ENCODE results near the gene MARK3.

The MARK3 gene

GRCh38 chr14:103540821-103541708 is 155.8 kb downstream of the MARK3 start:
- DNase-seq: no peak

DNA sequence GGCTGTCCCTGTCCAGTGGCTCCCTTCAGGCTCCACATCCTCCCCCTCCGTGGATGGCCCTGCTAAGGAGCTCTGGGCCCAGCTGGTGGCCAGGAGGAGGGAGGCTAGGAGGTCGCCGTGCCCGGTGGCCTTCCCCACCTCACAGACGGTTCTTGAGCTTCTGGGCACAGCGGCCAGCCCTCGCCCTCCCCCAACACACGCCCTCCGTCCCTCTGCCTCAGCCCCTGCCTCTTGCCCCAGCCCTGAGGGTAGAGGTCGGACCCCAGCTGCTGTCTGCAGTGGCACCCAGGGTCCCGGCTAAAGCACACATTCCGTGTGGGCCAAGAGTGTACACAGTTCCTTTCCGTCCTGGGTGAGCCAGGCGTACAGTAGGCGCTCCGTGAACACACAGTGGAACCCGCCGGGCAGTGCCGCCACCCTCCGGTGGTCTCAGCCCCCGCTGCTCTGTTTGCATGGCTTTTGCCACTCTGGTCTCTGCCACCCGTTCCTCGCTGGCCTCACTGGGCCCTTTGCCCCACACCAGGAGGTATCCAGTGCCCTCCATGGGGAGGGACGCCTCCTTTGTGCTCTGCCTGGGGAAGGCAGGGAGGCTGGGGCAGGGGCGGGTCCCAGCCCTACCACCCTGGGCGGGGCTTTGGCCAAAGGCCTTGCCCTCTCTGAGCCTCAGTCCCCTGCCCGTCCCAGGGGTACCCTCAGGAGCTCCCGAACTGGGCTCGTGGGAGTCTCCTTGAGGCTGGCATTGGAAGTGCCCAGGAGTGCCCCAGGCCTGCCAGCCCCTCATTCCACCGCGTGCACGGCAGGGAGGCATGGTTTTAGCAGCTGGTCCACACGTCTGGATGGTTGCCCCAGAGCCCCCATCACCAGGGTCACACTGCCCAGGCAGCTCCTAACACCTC is 156.7 kb downstream of the MARK3 start:
- DNase-seq: no peak

GRCh38 chr14:103542605-103543088 is 157.4 kb downstream of the MARK3 start:
- no peak for DNase-seq

- no peak for DNase-seq
Measured at GRCh38 chr14:103543140-103543539, 157.9 kb downstream of the MARK3 start.

DNA sequence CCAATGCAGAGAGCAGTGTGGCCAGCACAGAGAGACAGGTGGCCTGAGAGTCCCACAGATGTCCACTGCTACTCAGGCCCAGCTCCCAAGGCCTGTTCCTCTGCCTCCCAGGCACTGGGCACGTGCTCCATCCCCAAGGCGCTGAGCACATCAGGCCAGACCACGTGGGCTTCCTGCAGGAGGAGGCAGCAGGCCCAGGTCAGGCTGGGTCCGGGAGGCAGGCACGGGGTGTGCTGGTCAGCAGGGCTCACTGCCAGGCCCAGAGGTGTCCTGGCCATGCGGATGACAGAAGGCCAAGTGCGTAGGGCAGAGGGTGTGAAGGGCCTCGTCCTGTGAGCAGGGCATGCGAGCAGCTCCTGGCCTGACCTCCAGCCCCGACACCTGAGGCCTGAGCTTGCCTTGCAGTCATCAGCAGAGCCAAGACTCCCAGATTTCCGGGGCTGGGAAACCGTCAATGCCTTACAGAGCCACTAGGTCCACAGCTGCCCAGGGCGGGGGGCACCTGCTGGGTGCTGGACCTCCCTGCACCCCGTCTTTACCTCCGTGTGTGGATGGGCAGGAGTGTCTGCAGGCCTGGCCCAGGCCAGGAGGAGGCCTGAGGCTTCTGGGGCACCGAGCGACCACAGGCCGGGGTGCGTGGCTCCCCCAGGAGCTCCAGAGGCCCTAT is 158.6 kb downstream of the MARK3 start:
- DNase-seq: no peak

- DNase-seq: peak; percentile 56 to 82
Measured at GRCh38 chr14:103544388-103545218, 159.4 kb downstream of the MARK3 start.

DNA sequence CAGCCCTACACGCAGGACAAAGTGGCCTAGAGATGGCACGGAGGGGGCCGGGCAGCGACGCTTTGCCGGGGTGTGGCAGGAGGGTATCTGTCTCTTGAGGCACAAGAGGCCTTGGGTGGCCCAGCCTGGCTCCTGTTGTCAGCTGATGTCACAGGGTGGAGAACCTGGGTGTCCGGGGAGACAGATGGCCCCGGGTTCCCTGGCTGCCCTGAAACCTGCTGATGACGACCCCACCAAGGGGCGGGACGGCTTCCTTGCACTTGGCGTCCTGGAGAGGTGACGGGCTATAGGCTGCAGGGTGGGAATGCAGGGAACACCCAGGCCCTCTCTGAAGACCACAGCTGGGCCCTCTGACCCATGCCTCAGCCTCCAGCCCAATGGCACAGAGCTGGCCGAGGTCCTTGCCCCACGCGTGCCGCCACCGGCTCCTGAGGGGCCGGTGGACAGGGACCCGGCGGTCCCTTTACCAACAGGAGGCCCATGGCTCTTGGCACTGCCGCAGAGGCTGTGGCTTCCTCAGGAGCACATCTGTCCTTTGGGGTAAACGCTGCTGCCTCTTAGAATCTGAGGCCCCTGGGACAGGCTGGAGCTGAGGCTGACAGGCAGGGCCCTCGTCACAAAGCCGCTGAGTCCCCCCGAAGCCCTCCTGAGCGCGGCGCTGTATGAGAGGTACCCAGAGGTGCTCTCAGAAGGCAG is 160.2 kb downstream of the MARK3 start:
- DNase-seq: no peak

DNA sequence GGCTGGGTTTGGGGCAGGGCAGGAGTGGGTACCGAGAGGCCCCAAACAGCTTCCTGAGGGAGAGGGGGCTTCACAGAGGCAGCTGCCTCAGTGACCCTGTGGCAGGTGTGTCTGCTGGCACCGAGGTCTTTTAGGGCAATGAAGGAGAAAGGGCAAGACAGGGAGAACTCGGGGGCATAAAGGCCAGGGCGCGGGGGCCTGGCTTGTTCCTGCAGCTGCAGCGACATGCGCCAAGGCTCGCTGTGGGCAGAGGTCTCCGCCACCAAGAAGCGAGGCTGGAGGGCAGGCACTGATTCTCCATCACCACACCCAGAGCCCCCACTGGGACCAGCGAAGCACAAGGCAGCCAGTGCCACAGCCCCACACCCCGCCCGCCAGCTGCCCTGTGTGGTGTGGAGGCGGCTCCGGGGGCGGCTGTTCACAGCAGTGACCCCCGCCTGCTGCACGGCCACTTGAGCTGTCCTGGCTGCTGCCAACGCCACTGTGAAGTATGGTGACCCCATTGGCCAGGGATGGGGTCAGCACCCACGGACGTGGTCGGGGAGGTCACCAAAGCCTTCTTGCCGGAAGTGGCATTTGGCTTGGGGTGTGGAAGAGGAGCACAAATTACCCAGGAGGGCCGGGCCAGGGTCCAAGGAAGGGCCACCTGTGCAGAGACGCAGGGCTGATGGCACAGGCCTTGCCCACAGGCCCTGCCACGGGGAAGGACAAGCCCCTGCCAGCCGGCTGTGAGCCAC is 160.9 kb downstream of the MARK3 start:
- DNase-seq: no peak

DNA sequence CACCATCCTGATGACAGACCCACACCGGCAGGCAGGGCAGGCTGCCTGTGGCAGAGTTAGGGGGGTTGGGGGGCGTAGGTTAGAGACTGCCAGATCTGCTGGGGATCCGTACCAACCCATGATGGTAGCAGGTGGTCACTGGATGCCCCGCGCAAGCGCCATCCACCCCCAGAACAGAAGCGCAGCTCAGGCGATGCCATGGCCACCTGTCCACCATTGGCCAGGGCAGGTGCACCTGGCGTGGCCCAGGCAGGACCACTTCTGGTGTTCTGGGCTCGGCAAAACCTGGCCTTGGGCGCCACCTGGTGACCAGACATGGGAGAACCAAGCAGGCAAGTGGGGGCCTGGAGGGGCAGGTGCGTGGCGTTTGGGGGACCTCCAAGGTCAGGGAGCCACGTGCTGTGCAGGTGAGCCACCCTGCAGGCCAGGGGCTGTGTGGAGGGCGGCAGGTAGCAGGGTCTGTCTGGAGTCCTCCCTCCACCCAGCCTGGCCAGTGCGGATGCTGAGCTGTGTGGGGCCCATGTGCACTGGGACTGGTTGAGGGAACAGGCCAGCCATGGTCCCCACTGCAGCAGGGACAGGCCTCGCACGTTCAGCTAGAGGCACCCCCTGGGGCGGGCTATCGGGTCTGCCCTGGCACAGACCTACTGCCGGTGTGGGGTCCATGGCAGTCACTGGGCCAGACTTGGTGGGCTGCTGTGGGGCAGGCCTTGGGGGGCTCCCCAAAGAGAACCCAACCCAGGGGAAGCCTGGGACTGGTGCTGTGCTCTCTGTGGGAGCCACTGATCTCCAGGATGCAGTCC is 161.6 kb downstream of the MARK3 start:
- peak; percentile 19 to 67 for DNase-seq

DNA sequence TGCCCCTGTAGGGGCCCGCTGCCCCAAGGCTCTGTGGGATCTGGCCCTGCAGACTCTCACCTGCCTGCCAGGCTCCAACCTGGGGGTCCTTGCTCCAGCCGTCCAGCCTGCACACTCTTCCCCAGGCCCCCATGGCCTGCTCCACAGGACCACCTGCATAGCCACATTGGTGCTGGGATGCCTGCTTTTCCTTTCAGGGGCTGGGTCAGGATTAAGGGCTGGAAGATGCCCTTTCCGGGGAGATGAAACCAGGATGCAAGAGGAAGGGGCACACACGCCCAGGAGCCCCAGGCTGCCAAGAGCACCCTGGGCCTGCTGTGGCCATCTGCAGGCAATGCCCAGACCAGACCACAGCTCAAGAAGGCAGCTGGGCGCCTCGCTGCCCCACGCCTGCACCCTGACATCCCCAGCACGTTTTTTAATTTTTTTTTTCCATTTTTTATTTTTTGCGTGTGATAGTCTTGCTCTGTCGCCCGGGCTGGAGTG is 162.3 kb downstream of the MARK3 start:
- no peak for DNase-seq

GRCh38 chr14:103547941-103548462 is 162.8 kb downstream of the MARK3 start:
- no peak for DNase-seq

GRCh38 chr14:103548463-103549351 is 163.5 kb downstream of the MARK3 start:
- no peak for DNase-seq

DNA sequence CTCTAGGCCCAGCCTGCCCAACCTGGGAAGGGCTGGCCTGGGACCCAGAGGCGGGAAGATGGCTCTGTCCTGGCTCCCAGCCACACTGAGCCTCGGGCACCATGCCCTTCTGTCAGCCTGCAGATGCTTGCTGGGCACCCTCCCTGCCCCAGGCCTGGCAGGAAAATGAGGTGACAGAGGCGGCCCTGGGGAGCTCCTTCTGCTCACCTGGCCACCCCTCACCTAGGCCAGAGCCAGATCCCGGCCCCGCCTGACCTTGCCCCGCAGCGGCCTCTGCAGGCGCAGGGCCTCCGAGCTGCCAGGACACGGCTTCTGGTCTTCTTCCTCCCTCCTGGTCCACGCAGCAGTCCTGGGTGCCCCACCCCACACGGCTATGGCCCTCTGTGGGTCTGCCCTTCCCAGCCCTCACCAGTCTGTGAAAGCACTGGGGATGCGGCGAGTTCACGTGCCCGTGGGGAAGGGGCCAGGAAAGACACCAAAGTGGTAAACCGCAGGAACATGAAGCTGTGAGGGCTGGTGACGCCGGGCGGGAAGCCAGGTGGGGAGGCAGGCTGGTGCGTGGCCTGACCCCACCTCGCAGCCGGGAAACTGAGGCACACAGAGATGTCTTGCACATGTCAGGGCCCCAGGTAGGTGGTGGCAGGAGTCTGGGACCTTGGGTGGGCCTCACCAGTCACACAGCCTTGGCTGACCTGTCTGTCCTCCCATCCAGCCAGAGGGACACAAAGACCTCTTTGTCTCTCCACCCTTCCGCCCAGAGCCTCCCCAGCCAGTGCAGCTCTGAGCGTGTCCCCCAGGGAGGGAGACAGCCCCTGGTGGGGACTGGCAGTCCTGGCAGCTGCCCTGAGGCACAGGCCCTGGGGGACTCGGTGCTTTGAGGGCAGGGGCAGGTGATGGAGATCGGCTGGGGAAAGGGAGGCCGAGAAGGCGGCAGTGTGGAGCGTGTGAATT is 164.4 kb downstream of the MARK3 start:
- DNase-seq: peak in 1 of 2 experiments; percentile 64

DNA sequence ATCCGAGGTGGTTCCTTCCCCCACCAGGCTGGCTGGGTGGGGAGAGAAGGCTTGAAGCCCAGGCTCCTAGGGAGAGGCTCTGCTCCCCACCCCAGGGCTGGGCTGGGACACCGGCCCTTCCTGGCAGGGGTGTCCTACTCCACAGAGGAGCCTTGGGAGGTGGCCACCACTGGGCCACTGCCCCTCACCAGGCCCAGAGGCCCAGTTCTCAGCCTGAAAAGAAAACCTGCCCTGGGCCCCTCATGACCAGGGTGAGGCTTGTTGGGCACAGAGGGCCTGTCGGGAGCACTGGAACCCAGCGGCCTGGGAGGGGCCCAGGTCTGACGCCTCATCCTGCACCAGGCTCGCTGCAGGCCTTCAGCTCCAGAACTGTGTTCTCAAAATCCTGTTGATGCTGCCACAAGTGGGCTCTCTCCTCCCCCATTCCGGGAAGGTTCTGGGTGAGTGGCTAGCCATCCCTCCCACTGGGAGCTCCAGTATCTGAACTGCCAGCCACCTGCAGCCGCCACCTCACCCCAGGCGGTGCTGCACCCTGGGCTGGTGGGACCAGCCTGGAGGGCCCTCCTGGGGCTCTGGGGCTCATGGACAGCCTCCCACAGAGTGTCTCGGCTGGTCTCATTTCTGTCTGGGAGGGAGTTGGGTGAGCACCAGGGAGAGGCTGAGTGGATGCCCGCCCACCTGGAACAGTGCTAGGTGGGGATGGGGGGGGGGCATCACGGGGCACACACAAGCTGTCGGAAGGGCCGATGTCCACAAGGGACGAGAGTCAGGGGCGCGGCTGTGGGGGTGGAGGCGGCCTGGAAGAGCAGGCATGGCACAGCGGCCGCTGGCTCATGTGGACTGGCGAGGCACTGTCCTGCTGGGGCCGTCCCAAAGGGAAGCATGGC is 165.5 kb downstream of the MARK3 start:
- DNase-seq: no peak

GRCh38 chr14:103551338-103551762 is 166.1 kb downstream of the MARK3 start:
- no peak for DNase-seq

All from NCI-H446 (cell line).